ENCODE measurements around the gene USP20. TPM values are rescaled to one million over a fixed set of nuclear protein-coding genes. Genes with fewer than 3 reads are reported as not detected.

Gene USP20
- total RNA-seq, 1 donor from 2014 or later: 35.9 TPM

- Mint-ChIP-seq H3K36me3 (ENCODE audit: low read depth) (peaks cover 4% of the 10 kb centered on the region), H3K27ac (ENCODE audit: unreplicated experiment) (no peak overlapping the region), H3K4me1 (no peaks in the 10 kb centered on the region), H3K4me3 (no peak overlapping the region), H3K9me3 (no peaks in the 10 kb centered on the region), H3K27me3 (ENCODE audit: low read depth) (no peaks in the 10 kb centered on the region)
- DNase-seq (ENCODE audit: low read depth, low spot score): no peak
- TF ChIP-seq CTCF (conservative IDR thresholded peaks at IDR 0.05): no peak
These were observed 20.6 kb upstream of the USP20 start for GRCh38 chr9:129814432-129815223.

- Mint-ChIP-seq H3K27ac (ENCODE audit: unreplicated experiment) (peak overlapping the region; percentile 12), H3K36me3 (ENCODE audit: low read depth) (peaks cover 4% of the 10 kb centered on the region)
These were observed 20.0 kb upstream of the USP20 start for GRCh38 chr9:129815278-129815677.

GRCh38 chr9:129816501-129817435 lies 18.5 kb upstream of the USP20 start:
- no peaks in the 10 kb centered on the region for H3K27me3 Mint-ChIP-seq (ENCODE audit: low read depth)
- peak overlapping the region; percentile 40 for H3K4me3 Mint-ChIP-seq
- no peaks in the 10 kb centered on the region for H3K9me3 Mint-ChIP-seq
- no peaks in the 10 kb centered on the region for H3K4me1 Mint-ChIP-seq
- H3K36me3 Mint-ChIP-seq (ENCODE audit: low read depth): peaks cover 4% of the 10 kb centered on the region
- no peak overlapping the region for H3K27ac Mint-ChIP-seq (ENCODE audit: unreplicated experiment)
- TF ChIP-seq CTCF (conservative IDR thresholded peaks at IDR 0.05): no peak
- DNase-seq (ENCODE audit: low read depth, low spot score): no peak

More at GRCh38 chr9:129815278-129815677, 20.0 kb upstream of the USP20 start:
- Mint-ChIP-seq H3K4me1 (no peaks in the 10 kb centered on the region), H3K9me3 (no peaks in the 10 kb centered on the region), H3K27me3 (ENCODE audit: low read depth) (no peaks in the 10 kb centered on the region), H3K4me3 (no peak overlapping the region)
- TF ChIP-seq CTCF (conservative IDR thresholded peaks at IDR 0.05): no peak
- DNase-seq (ENCODE audit: low read depth, low spot score): no peak

GRCh38 chr9:129822898-129823541 lies 12.2 kb upstream of the USP20 start:
- Mint-ChIP-seq H3K27me3 (ENCODE audit: low read depth) (no peaks in the 10 kb centered on the region), H3K27ac (ENCODE audit: unreplicated experiment) (peak overlapping the region; percentile 57), H3K4me3 (peak overlapping the region; percentile 95), H3K36me3 (ENCODE audit: low read depth) (peaks cover 4% of the 10 kb centered on the region), H3K4me1 (peaks cover 10% of the 10 kb centered on the region), H3K9me3 (no peaks in the 10 kb centered on the region)
- no peak for TF ChIP-seq CTCF (conservative IDR thresholded peaks at IDR 0.05)
- no peak for DNase-seq (ENCODE audit: low read depth, low spot score)

GRCh38 chr9:129823542-129823934 lies 11.7 kb upstream of the USP20 start:
- Mint-ChIP-seq H3K9me3 (no peaks in the 10 kb centered on the region), H3K36me3 (ENCODE audit: low read depth) (peaks cover 4% of the 10 kb centered on the region), H3K27ac (ENCODE audit: unreplicated experiment) (no peak overlapping the region), H3K4me1 (peaks cover 10% of the 10 kb centered on the region), H3K4me3 (peak overlapping the region; percentile 95), H3K27me3 (ENCODE audit: low read depth) (no peaks in the 10 kb centered on the region)
- DNase-seq (ENCODE audit: low read depth, low spot score): peak; percentile 16
- TF ChIP-seq CTCF (conservative IDR thresholded peaks at IDR 0.05): no peak

Data from neural crest cell (in vitro differentiated cells).